Endothelial cell of umbilical vein (primary cell): ENCODE results near the gene FMNL2. TPM values are rescaled to one million over a fixed set of nuclear protein-coding genes. Genes with fewer than 3 reads are reported as not detected.

Source experiments
- BruUV-seq: library from RNA; stranded (reverse); fragments of 400-500 nt; replicated peaks from 2 replicates; lab custom pipeline; 2021; lab: Mats Ljungman, UMichigan
- CTCF ChIA-PET: fragments of 300-600, 350-600 bp; sonication (Branson Sonifier 250); formaldehyde crosslinking; loops from one replicate; lab custom pipeline; 2021; ENCODE audit warnings: antibody characterized with exemption, inconsistent platforms; lab: Charles Lee
- POLR2A ChIA-PET: fragments of 300-600, 350-600 bp; sonication (Branson Sonifier 250); formaldehyde crosslinking; loops from one replicate; lab custom pipeline; 2021; ENCODE audit warnings: antibody characterized with exemption, inconsistent platforms; lab: Charles Lee
- DNase-seq: peaks from one replicate; pipeline ENCODE4 v3.0.0-alpha.2; 2011; ENCODE audit warnings: low read depth, low spot score
- FAIRE-seq: peaks from 2 replicates; lab custom pipeline; 2011; peaks lifted over from hg19 to GRCh38; lab: Jason Lieb, UNC
- H2AFZ ChIP-seq: 2 replicates; pipeline ENCODE4 v1.6.0; 2012; ENCODE audit warnings: low read depth, low read length, control low read depth, inconsistent platforms
- H3K27ac ChIP-seq: 2 replicates; pipeline ENCODE4 v1.5.1; 2011; ENCODE audit warnings: low read depth, mild to moderate bottlenecking, control low read depth, low read length, moderate library complexity; ENCODE audit not compliant: insufficient read depth
- H3K27me3 ChIP-seq, 2 experiments: 2 replicates each; pipeline versions ENCODE4 v1.6.0 to v1.6.1; 2011; ENCODE audit warnings: low read length in 2 of 2, mixed read lengths in 1 of 2; ENCODE audit not compliant: control insufficient read depth in 2 of 2, insufficient read depth in 2 of 2
- H3K36me3 ChIP-seq, 2 experiments: 2 replicates in 1 of 2; 3 replicates in 1 of 2; pipeline ENCODE4 v1.5.1; 2011; ENCODE audit warnings: low read length in 2 of 2, mild to moderate bottlenecking in 1 of 2, moderate library complexity in 1 of 2; ENCODE audit not compliant: control insufficient read depth in 2 of 2, insufficient read depth in 2 of 2; ENCODE audit errors: extremely low read depth in 1 of 2
- H3K4me1 ChIP-seq: 3 replicates; pipeline ENCODE4 v1.5.1; 2011; ENCODE audit warnings: mild to moderate bottlenecking, low read length; ENCODE audit not compliant: control insufficient read depth, insufficient read depth; ENCODE audit errors: extremely low read depth
- H3K4me2 ChIP-seq: 2 replicates; pipeline ENCODE4 v1.6.1; 2011; ENCODE audit warnings: low read length, control low read depth, mixed read lengths; ENCODE audit not compliant: insufficient read depth
- H3K4me3 ChIP-seq, 3 experiments: fragments of 200-600 bp in 1 of 3; sonication (generic), shearing (Covaris generic) in 1 of 3; replicated peaks in 1 of 3; 2 replicates each; pipeline ENCODE4 v1.5.1; 2011 to 2016; ENCODE audit warnings: control low read depth in 3 of 3, low read length in 3 of 3, mild to moderate bottlenecking in 2 of 3, inconsistent platforms in 1 of 3, low read depth in 1 of 3, moderate library complexity in 1 of 3; ENCODE audit not compliant: insufficient read depth in 1 of 3
- H3K79me2 ChIP-seq: 2 replicates; pipeline ENCODE4 v1.6.0; 2012; ENCODE audit warnings: low read length, inconsistent platforms; ENCODE audit not compliant: control insufficient read depth, insufficient read depth
- H3K9ac ChIP-seq: replicated peaks from 2 replicates; pipeline ENCODE3; 2011; ENCODE audit warnings: low read length, control low read depth; ENCODE audit not compliant: insufficient read depth; ENCODE audit errors: extremely low read depth
- H3K9me1 ChIP-seq: replicated peaks from 3 replicates; pipeline ENCODE4 v1.6.0; 2011; ENCODE audit warnings: mild to moderate bottlenecking, low read length; ENCODE audit not compliant: control insufficient read depth, insufficient read depth; ENCODE audit errors: extremely low read depth
- H3K9me3 ChIP-seq: replicated peaks from 2 replicates; pipeline ENCODE4 v1.5.1; 2012; ENCODE audit warnings: low read length, inconsistent platforms; ENCODE audit not compliant: control insufficient read depth, insufficient read depth
- H4K20me1 ChIP-seq: replicated peaks from 2 replicates; pipeline ENCODE3; 2011; ENCODE audit warnings: mild to moderate bottlenecking, low read length; ENCODE audit not compliant: control insufficient read depth, insufficient read depth; ENCODE audit errors: extremely low read depth
- EZH2 ChIP-seq: IDR thresholded peaks from 2 replicates; pipeline ENCODE4 v1.6.1; 2012; ENCODE audit warnings: borderline replicate concordance, low read depth, mild to moderate bottlenecking, moderate library complexity, low read length, inconsistent platforms; ENCODE audit not compliant: severe bottlenecking
- FOS ChIP-seq: IDR thresholded peaks from 2 replicates; pipeline ENCODE4 v1.6.1; 2011; ENCODE audit warnings: mild to moderate bottlenecking, low read length, moderate library complexity, borderline replicate concordance; ENCODE audit not compliant: insufficient read depth
- MAX ChIP-seq: IDR thresholded peaks from 2 replicates; pipeline ENCODE4 v1.6.1; 2011; ENCODE audit not compliant: insufficient read depth, insufficient read length
- MYC ChIP-seq: IDR thresholded peaks from one replicate; pipeline ENCODE4 v1.6.1; 2011; ENCODE audit warnings: mild to moderate bottlenecking, low read depth, low read length
- POLR2AphosphoS5 ChIP-seq: IDR thresholded peaks from 2 replicates; pipeline ENCODE4 v1.6.1; 2012; ENCODE audit warnings: low read depth, mild to moderate bottlenecking, control low read depth, low read length, moderate library complexity; ENCODE audit not compliant: insufficient read depth
- dilution Hi-C: fragments of 300-500 bp; cut with MboI; formaldehyde crosslinking; loops from one replicate; pipeline ENCODE4 v1.15.0; 2019; ENCODE audit warnings: low sequenced_read_pairs; ENCODE audit not compliant: extremely low pct_ligation_motif_present
- intact Hi-C: fragments of 100-400 bp; cut with micrococcal nuclease; formaldehyde crosslinking; loops from one replicate; pipeline ENCODE4 v1.10.0; 2022
- polyA plus RNA-seq, 4 experiments: library from polyadenylated mRNA; depleted of rRNA in 3 of 4; stranded (reverse) in 3 of 4; unstranded in 1 of 4; fragments of >200 nt; gene quantifications; 2 replicates each; pipeline versions ENCODE4 v1.2.1 to v1.2.3, GENCODE V29; 2011 to 2012; ENCODE audit warnings: missing spikeins in 1 of 4
- total RNA-seq: library from RNA; stranded (reverse); gene quantifications from 2 replicates; pipeline ENCODE4 v1.2.3, GENCODE V29; 2021
- TF ChIP-seq, protein P1 (sequence below), 2 donors: IDR thresholded peaks; 1 replicate in 1 of 2; 2 replicates in 1 of 2; pipeline ENCODE4 v1.5.1; 2011; ENCODE audit warnings: low read length in 2 of 2, mild to moderate bottlenecking in 2 of 2, moderate library complexity in 2 of 2, control low read depth in 1 of 2, inconsistent platforms in 1 of 2, low read depth in 1 of 2; ENCODE audit not compliant: insufficient read depth in 1 of 2; ENCODE audit errors: extremely low read depth in 1 of 2

FMNL2 gene
- total and polyA plus RNA-seq, 2 donors (not counting 3 experiments of a cell fraction or from before 2014, with no cell fraction given), result 8.3 to 28.0 TPM

DNA sequence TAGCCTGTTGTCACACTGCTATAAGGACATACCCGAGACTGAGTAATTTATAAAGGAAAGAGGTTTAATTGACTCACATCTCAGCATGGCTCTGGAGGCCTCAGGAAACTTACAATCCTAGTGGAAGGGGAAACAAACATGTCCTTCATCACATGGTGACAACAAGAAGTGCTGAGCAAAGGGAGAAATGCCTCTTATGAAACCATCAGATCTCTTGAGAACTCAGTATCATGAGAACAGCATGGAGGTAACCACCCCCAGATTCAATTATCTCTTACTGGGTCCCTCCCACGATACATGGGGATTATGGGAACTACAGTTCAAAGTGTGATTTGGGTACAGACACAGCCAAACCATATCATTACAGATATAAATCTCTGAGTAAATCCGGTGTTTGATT lies 233.6 kb downstream of the FMNL2 start:
- Histone ChIP-seq H3K27me3 (no peaks in the 10 kb centered on the region), H3K9me1 (no peaks in the 10 kb centered on the region), H3K4me1 (no peaks in the 10 kb centered on the region), H3K4me3 (no peak overlapping the region), H2AFZ (no peak overlapping the region), H3K9me3 (no peaks in the 10 kb centered on the region), H3K36me3 (no peaks in the 10 kb centered on the region), H3K9ac (no peak overlapping the region), H3K27ac (no peak overlapping the region), H3K4me2 (no peak overlapping the region), H3K79me2 (no peaks in the 10 kb centered on the region), H4K20me1 (no peaks in the 10 kb centered on the region)
- intact Hi-C loops, result no loop called here
- POLR2A ChIA-PET, result interaction anchor here (0.7 kb wide), 1 partner anchor 81 kb away, joined by 3 read pairs; no protein-coding TSS in a partner anchor
- FAIRE-seq, result no peak
- no peak for DNase-seq
- BruUV-seq, result no TSS peak
- no peak for TF ChIP-seq EZH2
- TF ChIP-seq, protein P1, sequence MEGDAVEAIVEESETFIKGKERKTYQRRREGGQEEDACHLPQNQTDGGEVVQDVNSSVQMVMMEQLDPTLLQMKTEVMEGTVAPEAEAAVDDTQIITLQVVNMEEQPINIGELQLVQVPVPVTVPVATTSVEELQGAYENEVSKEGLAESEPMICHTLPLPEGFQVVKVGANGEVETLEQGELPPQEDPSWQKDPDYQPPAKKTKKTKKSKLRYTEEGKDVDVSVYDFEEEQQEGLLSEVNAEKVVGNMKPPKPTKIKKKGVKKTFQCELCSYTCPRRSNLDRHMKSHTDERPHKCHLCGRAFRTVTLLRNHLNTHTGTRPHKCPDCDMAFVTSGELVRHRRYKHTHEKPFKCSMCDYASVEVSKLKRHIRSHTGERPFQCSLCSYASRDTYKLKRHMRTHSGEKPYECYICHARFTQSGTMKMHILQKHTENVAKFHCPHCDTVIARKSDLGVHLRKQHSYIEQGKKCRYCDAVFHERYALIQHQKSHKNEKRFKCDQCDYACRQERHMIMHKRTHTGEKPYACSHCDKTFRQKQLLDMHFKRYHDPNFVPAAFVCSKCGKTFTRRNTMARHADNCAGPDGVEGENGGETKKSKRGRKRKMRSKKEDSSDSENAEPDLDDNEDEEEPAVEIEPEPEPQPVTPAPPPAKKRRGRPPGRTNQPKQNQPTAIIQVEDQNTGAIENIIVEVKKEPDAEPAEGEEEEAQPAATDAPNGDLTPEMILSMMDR (IDR thresholded peaks at IDR 0.05; ENCODE audit: extremely low read depth in 1 of 2, insufficient read depth in 1 of 2, low read depth in 1 of 2, low read length in 2 of 2), result no peak
- no peak for TF ChIP-seq MAX
- no peak for TF ChIP-seq POLR2AphosphoS5
- TF ChIP-seq FOS, result no peak
- TF ChIP-seq MYC, result no peak
- CTCF ChIA-PET, result interaction anchor here (0.8 kb wide), 1 partner anchor 14 kb away, joined by 3 read pairs; no protein-coding TSS in a partner anchor
- dilution Hi-C loops, result no loop called here
